HG03139 (cell line): ENCODE results near the gene PHLPP1.

Experiments used
- ATAC-seq: cut with Tn5 transposase; IDR thresholded peaks from one replicate; pipeline ENCODE4 v1.9.1; 2021; ENCODE audit not compliant: unreplicated experiment

PHLPP1 gene

GRCh38 chr18:62844850-62845643 is 129.7 kb downstream of the PHLPP1 start:
- ATAC-seq: no peak

GRCh38 chr18:62846313-62846712 is 131.0 kb downstream of the PHLPP1 start:
- no peak for ATAC-seq

GRCh38 chr18:62847081-62847480 is 131.7 kb downstream of the PHLPP1 start:
- no peak for ATAC-seq

- ATAC-seq: no peak
These were observed 133.6 kb downstream of the PHLPP1 start for GRCh38 chr18:62848946-62849345.

GRCh38 chr18:62850619-62851306 is 135.4 kb downstream of the PHLPP1 start:
- no peak for ATAC-seq

- no peak for ATAC-seq
These were observed 137.5 kb downstream of the PHLPP1 start for GRCh38 chr18:62852851-62853250.

GRCh38 chr18:62856294-62856693 is 141.0 kb downstream of the PHLPP1 start:
- no peak for ATAC-seq

- no peak for ATAC-seq
These were observed 142.1 kb downstream of the PHLPP1 start for GRCh38 chr18:62857263-62857976.

GRCh38 chr18:62860062-62860461 is 144.7 kb downstream of the PHLPP1 start:
- ATAC-seq: no peak

- ATAC-seq: no peak
These were observed 147.1 kb downstream of the PHLPP1 start for GRCh38 chr18:62862466-62862865.

GRCh38 chr18:62863579-62864001 is 148.2 kb downstream of the PHLPP1 start:
- ATAC-seq: no peak

- no peak for ATAC-seq
These were observed 150.2 kb downstream of the PHLPP1 start for GRCh38 chr18:62865498-62865897.

- no peak for ATAC-seq
These were observed 152.2 kb downstream of the PHLPP1 start for GRCh38 chr18:62867534-62867933.

- ATAC-seq: no peak
These were observed 153.3 kb downstream of the PHLPP1 start for GRCh38 chr18:62868645-62869044.

GRCh38 chr18:62870643-62871042 is 155.3 kb downstream of the PHLPP1 start:
- ATAC-seq: no peak

GRCh38 chr18:62875323-62875722 is 160.0 kb downstream of the PHLPP1 start:
- ATAC-seq: no peak

- ATAC-seq: no peak
These were observed 160.8 kb downstream of the PHLPP1 start for GRCh38 chr18:62876111-62876510.

- no peak for ATAC-seq
These were observed 161.5 kb downstream of the PHLPP1 start for GRCh38 chr18:62876828-62877227.

- ATAC-seq: no peak
These were observed 162.3 kb downstream of the PHLPP1 start for GRCh38 chr18:62877411-62878221.

- no peak for ATAC-seq
These were observed 163.0 kb downstream of the PHLPP1 start for GRCh38 chr18:62878305-62878704.

- no peak for ATAC-seq
These were observed 164.7 kb downstream of the PHLPP1 start for GRCh38 chr18:62880034-62880433.
